HG02938 (cell line): Measurements from ENCODE around the gene MAGEB16.

Source experiments
- ATAC-seq: cut with Tn5 transposase; IDR thresholded peaks from one replicate; pipeline ENCODE4 v1.9.1; 2021; ENCODE audit warnings: mild to moderate bottlenecking, moderate library complexity; ENCODE audit not compliant: unreplicated experiment

MAGEB16 gene

DNA sequence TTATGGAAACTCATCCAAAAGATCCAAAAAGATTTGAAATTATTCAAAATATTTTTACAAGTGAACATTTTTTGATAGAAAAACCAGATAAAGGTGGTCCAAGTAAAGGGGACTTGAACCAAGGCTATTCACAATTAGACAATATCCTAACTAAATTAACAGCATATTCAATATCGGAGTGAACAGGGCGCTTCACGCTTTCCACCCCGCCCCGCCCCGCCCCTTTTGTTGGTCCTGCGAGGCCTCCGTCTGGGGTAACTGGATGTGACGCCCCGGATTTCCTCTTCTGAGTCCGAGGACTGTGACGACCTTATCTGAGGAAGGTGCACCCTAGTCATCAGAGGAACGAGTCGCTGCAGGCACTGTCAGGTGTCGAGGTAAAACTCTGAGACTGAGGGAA, at the start of gene MAGEB16:
TSS of gene MAGEB16 (plus strand) at position 301 of the 400 bp plus-strand sequence. CDS start 3,855 bp downstream, outside the sequence.
- no peak for ATAC-seq

DNA sequence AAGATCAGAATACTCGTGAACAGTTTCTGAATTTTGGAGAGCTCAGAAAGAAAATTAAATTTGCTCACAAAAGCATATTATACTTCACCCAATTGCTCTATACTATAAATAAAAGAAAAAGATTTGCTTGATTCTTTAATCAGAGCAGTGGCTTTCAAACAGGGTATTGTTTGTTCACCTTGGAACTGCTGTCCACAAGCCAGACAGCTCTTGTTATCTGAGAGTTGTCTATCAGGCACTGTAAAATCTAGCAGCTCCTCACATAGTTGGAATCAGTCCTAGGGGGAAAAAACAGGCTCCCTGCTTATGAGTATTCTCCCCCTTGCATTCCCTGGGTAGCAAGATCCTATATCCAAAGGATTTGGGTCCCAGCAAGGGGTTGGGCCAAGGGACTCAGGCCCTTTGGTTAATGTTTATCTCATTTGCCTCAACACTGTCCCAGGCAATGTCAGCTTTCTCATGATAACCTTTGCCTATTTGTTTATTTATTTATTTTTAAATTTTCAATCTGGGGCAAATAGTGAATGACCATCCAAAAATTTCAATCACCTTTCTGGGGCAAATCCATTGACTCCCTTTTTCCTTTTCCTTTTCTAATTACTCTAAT, 24.1 kb upstream of the MAGEB16 start:
- no peak for ATAC-seq

DNA sequence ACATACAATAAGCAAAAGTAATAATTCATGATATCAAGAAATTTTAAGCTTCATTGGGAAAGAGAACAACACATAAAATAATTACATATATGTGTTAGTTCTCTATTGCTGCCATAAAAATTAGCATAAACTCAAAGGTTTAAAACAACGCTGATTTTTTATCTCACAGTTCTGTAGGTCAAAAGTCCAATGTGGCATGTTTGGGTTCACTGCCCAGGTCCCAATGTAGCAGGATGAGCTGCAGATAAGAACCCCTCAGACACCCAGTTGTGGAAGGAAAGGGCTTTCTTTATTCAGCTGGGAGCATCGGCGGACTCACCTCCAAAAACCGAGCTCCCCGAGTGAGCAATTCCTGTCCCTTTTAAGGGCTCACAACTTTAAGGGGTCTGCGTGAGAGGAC, 13.1 kb upstream of the MAGEB16 start:
- ATAC-seq, result no peak

DNA sequence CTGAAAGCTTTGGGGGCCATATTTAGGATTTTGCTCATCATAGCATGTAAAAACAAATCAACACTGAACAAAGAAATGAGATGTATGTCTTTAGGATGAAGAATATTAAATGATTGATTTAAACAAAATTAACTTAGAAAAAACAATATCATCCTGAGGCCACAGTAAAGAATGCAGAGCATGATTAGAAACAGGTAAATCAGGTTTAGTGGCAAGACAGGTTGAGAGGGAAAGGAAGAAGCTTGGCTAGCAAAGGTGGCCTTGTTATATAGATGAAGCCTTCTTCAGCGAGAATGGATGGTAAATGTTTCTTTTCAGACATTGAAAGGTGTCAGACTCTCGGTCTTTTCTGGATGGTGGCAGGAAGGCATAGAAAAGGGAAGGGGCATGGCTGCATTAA, 11.9 kb upstream of the MAGEB16 start:
- ATAC-seq, result no peak

DNA sequence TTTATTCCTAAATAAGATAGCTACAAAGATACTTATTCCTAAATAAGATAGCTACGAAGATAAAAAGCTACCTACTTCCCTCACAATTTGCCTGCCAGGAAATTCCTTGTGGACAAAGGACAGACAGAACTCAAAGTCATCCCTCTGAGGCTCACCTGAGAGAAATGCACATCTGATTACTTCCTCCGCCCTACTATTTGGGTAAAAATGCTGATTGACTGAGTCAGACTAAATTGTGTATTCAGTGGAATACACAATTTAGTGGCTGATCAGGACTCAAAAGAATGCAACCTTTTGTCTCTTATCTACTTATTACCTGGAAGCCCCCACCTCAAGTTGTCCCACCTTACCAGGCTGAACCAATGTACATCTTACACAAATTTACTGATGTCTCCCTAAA, 10.3 kb upstream of the MAGEB16 start:
- ATAC-seq, result no peak

DNA sequence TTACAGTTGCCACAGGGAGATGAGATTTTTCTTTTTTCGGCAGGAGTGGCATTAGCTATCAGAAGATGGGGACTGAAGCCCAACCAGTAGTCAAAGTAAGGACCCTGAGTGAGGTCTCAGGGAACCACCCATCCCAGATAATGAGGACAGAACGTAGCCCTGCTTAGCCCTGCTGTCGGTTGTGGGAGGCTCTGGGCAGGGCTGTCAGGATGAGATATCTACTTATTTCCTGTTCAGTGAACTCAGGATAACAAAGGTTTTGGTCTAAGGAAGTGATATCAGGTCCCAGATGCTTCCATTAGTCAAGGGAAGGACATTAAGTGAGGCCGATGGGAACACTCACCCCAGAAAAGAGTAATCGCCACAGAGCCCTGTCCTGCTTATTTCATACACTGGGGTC, 2.3 kb downstream of the MAGEB16 start:
- no peak for ATAC-seq

DNA sequence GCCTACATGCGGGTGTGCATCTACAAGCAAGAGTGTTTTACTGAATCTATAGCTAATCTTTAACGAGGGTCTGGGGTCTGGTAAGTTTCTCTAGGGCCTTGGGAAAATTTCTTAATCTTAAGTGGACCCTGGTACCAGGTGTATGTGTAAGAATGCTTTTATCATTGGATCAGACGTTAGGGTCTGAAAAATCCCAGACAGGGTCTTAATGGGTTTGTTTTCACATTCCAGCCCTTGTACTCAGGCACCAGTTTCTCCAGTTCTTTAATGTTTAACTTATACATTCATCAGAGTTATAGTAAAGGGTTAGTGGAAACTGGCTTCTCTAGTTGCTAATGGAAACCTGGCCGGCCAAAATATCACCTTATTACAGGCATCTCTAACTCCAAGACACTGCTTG, 11.6 kb downstream of the MAGEB16 start:
- ATAC-seq, result no peak

DNA sequence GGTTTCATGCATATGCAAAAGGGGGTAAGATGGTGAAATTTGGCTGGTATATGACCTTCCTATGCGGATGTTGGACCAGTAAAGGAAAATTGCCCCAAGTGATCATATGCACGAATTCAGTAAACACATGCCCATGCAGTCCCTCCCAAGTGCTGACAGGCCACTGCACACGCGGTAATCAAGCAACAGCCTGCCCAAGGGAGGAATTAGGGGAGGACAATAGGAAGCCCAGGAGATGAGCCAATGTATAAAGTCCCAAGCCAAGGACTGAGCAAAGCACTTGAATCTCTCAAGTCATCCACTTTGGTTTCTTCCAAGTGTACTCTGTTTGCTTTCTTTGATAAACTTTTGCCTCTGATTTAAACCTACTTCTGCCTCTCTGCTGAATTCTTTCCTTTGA, 21.1 kb downstream of the MAGEB16 start:
- no peak for ATAC-seq

DNA sequence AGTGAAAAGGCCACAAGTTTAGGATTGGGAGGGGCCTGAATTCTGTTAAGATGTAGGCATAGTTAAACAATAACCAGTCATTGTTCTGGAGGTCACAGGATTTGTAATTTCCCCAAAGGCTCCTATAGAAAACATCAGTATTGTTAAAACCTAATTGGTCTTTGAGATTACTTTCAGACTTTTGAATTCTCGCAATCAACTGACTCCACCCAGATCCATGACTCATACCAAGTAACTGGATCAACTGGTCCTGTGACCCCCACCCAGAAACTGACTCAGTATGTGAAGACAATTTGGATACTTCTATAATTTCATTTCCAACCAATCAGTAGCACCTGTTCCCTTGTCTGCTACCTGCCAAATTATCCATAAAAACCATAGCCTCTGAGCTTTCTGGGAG, 28.4 kb downstream of the MAGEB16 start:
- no peak for ATAC-seq

DNA sequence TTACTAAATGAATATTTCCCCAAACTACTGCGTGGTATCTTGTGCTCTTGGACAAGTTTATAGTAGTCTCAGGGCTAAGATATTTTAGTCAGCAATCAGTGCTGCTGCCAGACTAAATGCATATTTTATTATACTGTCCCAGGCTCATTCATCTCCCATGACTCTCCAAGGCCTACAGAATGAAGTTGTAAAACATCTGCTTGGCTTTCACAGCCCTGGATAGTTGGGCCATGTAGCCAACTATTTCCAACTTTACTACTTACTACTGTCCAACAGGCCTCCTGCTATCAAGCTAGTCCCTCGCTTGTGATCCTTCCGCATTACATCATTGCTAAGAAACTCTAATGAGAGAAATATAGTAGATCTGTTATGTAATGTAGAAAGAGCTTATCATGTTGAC, 31.4 kb downstream of the MAGEB16 start:
- no peak for ATAC-seq

DNA sequence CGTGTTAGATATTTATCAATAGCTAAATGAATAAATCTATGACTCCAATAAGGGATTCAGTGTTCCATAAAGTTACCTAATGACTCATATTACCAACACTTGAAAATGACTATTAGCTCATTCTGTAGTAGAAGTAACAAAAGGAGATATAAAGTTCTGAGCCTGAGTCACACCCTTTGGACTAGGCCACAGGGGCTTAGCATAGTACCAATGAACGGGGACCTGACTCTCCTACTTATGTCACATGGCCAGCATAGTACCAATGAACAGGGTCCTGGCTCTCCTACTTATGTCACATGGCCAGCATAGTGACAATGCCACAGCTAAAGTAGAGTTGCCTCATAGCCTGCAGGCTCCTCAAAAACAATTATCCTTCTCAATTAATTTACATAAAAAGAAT, 43.7 kb downstream of the MAGEB16 start:
- no peak for ATAC-seq

DNA sequence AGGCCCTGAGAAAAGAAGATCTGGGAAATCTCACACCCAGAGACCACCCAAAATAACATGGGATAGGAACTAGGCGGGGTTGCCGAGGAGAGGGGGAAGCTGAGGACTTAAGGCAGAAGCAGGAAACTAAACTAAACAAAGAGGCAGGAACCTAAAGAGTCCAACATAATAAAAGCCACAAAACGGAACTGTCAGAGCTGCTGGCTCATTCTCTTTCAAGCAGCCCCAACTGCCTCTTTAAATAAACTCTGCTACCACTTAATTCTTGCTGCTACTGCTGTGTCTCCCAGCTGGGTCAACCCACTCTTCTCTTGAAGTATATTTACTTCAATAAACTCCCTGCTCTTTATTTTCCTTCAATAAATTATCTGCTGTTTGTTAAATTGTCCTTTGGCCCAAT, 44.5 kb downstream of the MAGEB16 start:
- no peak for ATAC-seq

DNA sequence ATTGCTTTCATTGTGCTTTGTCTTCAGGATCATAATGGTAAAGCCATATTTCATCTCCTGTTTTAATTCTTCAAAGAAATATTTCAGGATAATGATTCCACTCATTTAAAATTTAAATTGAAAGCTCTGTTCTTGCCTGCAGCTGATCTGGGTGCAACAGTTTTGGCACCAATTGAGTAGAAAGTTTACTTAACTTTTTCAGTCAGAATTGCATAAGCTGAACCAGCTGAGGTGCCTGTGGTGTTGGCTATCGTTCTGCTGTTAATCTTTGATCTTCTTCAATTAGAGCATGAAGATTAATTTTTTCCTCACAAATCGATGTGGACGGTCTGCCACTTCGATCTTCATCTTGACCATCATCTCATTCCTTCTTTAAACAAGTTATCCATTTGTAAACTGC, 49.6 kb downstream of the MAGEB16 start:
- ATAC-seq, result no peak
